Measurements from ENCODE around the gene WWOX.

Gene WWOX

GRCh38 chr16:78195797-78196196, 96.3 kb downstream of the WWOX start:
- DNase-seq (ENCODE audit: low read depth in 2 of 2), result no peak

DNA sequence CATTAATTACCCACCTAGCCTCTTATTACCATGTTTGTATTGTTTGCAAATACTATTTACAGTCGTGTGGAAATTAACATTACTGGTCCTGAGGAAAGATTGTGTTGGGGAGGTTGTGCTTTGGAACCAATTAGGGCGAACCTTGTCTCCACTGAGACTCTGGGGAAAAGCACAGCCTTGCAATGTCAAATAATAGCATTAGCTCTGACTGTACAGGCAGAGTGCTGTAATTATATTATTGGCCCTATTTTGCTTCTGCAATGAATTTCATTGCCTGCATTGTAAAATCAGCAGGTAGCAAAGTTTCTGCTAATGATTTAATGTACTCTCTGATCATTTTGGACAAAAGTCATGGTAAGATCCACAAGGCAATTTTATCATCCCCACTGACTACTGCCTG, 97.0 kb downstream of the WWOX start:
- no peak for DNase-seq (ENCODE audit: low read depth in 2 of 2)

GRCh38 chr16:78198288-78198687, 98.8 kb downstream of the WWOX start:
- no peak for DNase-seq (ENCODE audit: low read depth in 2 of 2)

DNA sequence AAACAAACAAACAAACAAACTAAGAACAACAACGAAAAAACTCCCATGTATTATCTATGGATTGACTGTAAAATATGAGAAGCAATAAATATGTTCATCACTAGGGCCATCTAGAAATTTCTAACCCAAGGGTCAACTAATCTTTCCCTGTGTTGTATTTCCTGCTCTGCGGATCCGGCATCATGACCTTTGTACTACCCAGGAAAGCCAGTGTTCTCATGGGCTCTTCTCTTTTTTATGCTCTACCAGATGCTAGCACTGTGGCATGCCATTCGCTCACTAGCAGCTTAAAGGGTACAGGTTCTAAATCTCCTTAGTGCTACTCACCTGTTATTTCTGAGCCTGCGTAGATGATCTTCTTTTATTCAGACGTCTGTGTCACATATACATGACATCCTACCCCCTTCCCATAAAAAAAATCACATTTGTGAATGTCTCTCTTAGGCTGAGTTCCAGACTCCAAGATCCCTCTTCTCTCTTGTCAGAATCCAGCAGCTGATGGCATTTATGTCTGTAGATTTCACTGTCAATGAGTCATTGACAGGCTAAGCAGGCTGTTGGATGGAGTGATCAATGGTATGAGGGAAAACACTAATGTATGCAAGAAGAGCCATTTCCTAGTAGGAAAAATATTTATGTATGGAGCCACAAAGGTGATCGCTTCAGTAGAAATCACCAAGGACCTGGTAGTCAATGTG, 100.0 kb downstream of the WWOX start:
- DNase-seq (ENCODE audit: low read depth in 2 of 2), result no peak

GRCh38 chr16:78200023-78200389, 100.6 kb downstream of the WWOX start:
- DNase-seq (ENCODE audit: low read depth in 2 of 2), result no peak

DNA sequence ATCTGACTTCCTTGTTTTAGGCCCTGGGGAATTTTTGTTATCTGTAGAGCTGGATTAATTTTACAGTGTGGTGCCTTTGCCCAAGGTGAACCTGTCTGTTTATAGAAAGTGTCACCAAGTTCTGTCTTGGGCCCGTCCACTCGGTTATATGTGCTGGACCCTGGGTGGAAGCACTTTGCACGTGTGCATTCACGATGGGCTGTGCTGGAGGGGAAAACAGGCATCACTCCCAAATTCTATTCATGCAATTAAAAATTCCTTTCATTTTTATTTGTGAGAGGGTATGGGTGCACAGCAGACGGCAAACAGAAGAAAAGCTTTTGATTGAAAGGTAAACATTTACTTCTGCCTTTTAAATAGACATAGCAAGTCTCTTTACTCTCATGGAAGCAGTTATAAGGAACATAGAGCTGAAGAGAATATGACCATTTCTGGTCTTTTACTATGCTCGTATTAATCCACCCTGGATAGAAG, 101.2 kb downstream of the WWOX start:
- no peak for DNase-seq (ENCODE audit: low read depth in 2 of 2)

DNA sequence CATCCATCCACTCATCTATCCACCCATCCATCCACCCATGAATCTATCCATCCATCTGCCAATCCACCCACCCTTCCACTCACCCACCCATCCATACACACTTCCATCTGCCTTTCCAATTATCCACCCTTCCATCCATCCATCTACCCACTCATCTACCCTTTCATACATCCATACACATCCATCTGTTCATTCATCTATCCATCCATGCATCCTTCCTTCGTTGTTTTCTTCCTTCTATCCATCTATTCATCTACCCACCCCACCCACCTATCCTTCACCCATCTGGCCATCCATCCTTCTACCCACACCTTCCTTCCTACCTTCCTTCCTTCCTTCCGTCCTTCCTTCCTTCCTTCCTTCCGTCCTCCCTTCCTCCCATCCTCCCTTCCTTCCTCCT, 106.1 kb downstream of the WWOX start:
- DNase-seq (ENCODE audit: low read depth in 2 of 2), result no peak

- DNase-seq (ENCODE audit: low read depth in 2 of 2), result no peak
These were observed 107.3 kb downstream of the WWOX start for GRCh38 chr16:78206623-78207223.

DNA sequence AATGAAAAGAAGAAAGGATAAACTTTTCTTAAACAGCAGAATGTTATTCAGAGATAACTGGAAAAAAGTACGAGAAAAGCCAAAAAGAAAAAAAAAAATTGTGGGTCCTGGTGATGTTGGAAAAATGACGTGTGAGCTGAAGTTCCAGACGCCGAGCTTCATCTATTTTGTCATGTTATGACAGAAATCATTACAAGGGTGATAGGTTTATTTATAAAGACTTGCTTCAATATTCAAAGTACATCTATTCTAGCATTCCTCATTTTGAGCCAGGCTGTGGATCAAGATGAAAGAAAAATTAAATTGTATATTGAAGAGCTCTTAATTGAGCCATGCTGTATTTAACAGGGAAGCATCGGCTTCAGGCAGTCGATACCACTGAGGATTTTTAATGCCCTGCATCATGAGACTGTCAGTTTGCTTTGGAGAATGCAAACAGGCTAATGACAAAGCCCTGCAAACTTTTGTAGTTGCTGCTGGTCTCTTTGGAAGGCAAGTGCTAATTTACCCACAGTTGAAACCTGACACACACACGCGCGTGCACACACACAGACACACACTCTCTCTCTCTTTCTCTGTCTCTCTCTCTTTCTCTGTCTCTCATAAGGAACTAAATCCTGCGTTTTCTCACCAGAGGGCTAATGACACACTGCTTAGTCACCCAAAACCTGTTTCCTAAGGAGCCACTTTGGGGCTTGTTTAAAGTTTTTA, 110.7 kb downstream of the WWOX start:
- DNase-seq (ENCODE audit: low read depth in 2 of 2), result no peak

GRCh38 chr16:78211020-78211599, 111.7 kb downstream of the WWOX start:
- DNase-seq (ENCODE audit: low read depth in 2 of 2), result no peak

- DNase-seq (ENCODE audit: low read depth in 2 of 2), result no peak
These were observed 112.5 kb downstream of the WWOX start for GRCh38 chr16:78211946-78212345.

GRCh38 chr16:78212674-78213073, 113.2 kb downstream of the WWOX start:
- no peak for DNase-seq (ENCODE audit: low read depth in 2 of 2)

DNA sequence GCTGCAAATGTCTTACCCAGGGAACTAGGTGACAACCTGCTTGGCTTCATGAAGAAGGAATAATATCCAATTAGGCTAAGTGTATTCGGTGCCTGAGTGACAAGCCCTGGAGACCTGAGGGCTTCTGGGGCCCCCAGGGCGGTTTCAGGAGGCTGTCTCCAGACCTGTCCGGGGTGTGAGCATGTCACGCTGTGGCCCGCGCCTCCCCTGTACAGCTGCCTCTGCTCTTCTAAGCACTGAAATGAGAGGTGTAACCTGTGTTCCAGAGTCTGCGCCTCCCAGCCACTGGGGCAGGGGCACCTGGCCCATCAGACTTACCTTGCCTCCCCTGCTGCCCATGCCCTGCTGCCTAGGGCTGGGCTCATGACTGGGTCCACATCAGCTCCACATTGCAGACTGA, 114.3 kb downstream of the WWOX start:
- no peak for DNase-seq (ENCODE audit: low read depth in 2 of 2)

DNA sequence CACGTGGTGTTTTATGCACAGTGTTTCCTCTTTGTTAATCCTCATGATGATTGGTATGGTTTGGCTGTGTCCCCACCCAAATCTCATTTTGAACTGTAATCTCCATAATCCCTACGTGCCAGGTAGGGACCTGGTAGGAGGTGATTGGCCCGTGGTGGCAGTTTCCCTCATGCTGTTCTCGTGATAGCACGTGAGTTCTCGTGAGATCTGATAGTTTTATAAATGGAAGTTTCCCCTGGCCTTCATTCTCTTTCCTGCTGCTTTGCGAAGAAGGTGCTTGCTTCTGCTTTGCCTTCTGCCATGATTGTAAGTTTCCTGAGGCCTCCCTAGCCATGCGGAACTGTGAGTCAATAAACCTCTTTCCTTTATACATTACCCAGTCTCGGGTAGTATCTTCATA, 115.8 kb downstream of the WWOX start:
- DNase-seq (ENCODE audit: low read depth in 2 of 2), result no peak

- no peak for DNase-seq (ENCODE audit: low read depth in 2 of 2)
These were observed 116.8 kb downstream of the WWOX start for GRCh38 chr16:78216166-78216745.

- DNase-seq (ENCODE audit: low read depth in 2 of 2), result no peak
These were observed 117.8 kb downstream of the WWOX start for GRCh38 chr16:78217276-78217675.

DNA sequence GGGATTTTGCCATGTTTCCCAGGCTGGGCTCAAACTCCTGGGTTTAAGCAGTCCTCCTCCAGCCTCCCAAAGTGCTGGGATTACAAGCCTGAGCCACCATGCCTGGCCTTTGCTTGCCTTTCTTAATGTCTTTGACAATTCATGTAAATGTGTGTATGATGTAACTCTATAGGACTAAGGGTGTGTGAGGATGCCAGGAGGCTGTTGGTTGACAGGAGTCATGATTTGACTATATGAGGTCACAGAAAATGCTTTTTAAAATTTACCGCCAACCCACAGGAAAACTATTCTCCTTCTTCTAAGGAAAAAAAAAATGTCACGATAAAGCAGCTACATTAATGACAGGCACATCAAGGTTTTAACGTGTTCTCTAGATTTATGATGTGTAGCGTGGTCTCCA, 118.8 kb downstream of the WWOX start:
- no peak for DNase-seq (ENCODE audit: low read depth in 2 of 2)

DNA sequence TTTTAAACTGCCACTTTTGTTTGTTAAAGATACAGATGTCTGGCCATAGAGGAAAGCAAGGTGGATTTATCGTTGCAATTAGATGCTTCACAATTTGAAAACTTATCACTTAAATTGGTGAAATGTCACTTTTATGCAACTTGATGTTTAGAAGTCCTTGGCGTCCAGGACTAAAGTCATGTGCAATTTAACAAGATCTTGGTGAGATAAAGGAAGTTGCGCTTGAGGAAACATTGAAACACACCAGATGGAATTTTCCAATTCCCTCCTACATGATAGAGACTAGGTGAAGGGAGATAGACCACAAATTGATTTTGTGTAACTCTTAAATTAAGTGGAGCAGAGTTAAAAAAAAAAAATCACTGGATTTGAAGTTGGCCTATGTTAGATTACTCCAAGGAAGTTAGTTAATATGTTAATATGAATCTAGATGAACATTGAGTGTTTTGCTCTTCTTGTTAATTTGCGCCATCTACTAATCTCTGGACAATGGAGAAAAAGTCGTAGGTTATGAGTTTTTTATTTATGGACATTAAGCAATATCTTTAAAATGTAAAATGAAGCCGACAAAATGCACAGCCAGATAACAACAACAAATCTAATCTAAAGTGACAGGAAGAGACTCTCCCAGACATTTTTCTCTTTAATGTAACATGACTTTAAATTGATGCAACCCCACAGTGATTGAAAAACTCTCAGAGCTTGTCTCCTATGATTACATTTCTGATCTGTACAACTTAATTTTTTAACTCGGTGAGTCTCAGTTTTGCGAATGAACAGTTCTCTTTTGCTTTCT, 119.6 kb downstream of the WWOX start:
- DNase-seq (ENCODE audit: low read depth in 2 of 2), result no peak

DNA sequence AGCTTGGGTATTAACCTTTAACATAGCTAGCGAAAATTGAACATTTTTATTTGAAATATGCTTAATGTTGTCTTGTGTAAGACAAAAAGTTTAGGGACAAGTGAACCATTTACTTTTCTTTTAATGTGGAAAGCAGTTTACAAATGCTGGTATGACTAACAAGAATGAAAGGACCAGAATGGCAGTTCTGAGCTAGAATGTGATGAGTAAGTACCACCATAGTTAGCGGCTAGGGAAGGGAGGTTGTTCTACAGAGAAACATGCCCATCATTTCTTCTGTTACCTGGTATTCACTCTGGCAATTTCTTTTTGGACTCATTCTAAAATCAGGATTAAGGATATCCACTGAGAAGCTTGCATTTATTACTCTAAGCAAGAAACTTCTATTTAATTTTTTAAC, 121.1 kb downstream of the WWOX start:
- no peak for DNase-seq (ENCODE audit: low read depth in 2 of 2)

DNA sequence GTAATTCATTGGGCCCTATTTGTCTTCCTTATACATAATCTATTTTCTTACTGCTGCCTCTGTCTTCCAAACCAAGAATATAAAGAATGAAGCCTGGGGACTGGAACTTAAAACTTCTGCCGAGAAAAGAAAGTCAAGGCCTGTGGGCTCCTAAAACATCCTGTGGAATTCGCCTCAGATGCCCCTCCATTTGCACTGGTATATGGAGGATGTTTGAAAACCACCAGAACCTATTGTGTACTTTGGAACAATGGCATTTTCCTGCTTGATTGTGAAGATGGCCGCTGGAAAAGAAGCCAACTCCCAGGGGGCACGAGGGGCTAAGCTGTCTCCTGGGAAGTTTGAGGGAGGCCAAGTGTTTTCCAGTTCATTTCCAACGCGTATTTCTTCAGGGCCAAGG, 122.4 kb downstream of the WWOX start:
- no peak for DNase-seq (ENCODE audit: low read depth in 2 of 2)

GRCh38 chr16:78224342-78224741, 124.9 kb downstream of the WWOX start:
- no peak for DNase-seq (ENCODE audit: low read depth in 2 of 2)

- no peak for DNase-seq (ENCODE audit: low read depth in 2 of 2)
These were observed 126.5 kb downstream of the WWOX start for GRCh38 chr16:78225919-78226318.
